ENCODE measurements around the gene SAFB.
A peak's percentile ranks its signal among the peaks of the same experiment; 100 is the strongest.
"Not testable (repeated sequence)": the region's sequence is repeated elsewhere in the genome, so short reads cannot be mapped to it uniquely, and the experiment has no call there.

The SAFB gene

DNA sequence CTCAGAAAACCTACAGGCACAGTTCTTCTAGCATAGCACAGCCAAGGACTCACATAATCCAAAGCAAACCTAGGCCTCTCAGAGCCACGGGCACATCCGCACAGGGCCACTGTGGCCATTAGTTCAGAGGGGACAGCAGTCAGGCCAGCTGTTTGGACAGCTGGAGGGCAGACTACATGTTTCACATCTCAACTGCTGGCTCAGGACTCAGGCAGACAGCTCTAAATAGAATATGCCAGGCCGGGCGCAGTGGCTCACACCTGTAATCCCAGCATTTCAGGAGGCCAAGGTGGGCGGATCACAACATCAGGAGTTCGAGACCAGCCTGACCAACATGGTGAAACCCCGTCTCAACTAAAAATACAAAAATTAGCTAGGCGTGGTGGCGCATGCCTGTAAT is 27.1 kb upstream of the SAFB start:
- no peak for DNase-seq

DNA sequence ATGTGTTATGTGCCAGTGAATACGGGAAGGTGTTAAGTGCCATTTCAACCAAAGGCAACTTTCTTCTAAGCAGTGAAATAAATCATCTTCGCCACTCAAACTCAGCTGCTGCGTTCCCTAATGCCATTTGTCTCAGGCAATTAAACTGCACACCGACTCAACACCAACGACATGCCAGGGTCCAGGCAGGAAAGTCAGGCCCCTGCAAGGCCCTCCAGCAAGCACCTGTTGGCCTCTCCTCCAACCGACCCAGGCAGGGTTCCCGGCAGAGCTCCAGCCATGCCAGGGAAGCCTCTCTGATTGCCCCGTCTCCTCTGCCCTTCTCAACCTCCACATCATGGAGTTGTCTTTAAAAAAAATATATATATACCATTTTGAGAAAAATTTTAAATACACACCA is 22.1 kb upstream of the SAFB start:
- DNase-seq: no peak

DNA sequence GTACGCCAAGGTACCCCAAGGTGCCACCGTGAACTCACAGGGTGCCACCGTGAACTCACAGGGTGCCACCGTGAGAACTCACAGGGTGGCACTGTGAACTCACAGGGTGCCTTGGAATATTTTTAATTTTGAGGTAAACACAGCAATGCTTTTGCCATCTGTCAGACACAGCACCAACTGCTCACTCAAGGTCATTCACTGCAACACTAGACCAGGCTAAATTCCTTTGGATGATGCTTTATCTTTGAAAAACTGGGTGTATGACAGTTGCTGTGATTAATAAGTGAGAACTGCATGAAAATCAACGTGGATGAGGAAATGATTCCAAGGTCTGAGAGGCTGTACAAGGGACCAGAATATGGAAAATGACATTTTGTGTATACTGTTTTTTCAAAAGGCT is 19.3 kb upstream of the SAFB start:
- DNase-seq: no peak

- no peak for DNase-seq
These were observed 17.5 kb upstream of the SAFB start for GRCh38 chr19:5605362-5605761.

- DNase-seq: no peak
These were observed 15.3 kb upstream of the SAFB start for GRCh38 chr19:5607318-5608275.

DNA sequence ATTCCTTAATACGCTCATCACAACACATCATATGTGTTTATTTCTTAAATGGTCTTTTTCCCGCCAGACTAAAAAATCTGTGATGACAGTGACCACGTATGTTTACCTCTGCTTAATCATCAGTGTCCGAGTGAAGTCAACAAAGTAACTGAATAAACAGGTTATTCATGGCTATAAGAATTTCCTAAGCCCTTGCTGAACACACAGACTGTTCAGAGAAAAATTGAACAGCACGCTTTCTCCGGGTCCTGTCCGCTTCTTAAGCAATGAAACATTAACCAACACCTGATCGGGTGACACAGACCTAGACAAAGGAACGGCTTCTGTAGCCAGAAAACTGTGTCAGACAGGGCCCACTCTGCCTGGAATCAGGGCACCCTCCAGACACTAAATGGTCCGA is 14.6 kb upstream of the SAFB start:
- no peak for DNase-seq

- not testable (repeated sequence) for DNase-seq
These were observed 14.1 kb upstream of the SAFB start for GRCh38 chr19:5608766-5609165.

DNA sequence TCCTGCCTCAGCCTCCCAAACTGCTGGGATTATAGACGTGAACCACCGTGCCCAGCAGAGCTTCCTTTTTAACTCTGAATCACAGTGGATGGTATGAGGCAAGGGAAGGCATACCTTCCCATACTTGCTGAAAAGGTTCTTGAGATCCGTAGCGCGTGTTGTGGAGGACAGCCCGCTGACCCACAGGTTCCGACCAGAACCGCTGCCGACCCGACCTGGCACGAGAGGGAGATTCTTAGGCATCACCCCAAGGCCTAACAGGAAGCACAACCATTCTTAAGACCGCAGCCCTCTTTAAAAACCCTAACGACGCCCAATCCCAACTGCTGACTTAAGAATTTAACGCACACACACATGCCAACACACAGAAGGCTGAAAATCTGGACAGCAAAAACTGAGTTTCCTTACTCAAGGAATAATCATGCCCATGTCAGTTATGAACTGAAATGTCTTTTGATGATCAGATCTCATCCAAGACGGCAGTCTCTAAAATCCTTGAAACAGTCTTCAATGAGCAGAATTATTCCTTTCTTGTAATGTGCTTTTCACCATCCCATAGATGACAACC is 12.9 kb upstream of the SAFB start:
- DNase-seq: no peak

GRCh38 chr19:5612891-5613865 is 9.7 kb upstream of the SAFB start:
- no peak for DNase-seq

- peak; percentile 44 for DNase-seq
These were observed 7.0 kb upstream of the SAFB start for GRCh38 chr19:5615756-5616327.

DNA sequence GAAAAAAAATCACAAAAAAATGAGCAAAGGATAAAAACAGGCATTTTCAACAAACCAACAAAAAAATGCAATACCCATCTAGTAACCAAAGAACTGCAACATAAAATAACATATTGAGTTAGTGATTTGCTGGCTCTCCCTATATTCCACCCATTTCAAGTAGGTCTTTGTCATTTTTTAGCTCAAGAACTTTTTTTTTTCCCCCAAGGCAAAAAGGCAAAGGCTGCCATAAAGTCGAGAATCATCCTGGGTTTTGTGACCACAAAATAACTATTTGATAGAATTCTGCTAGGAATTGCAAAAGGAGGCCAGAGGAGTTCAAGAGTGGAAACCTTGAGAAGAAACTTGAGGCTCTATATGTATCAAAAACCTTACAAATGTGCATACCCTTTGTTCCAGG is 5.8 kb upstream of the SAFB start:
- DNase-seq: no peak

DNA sequence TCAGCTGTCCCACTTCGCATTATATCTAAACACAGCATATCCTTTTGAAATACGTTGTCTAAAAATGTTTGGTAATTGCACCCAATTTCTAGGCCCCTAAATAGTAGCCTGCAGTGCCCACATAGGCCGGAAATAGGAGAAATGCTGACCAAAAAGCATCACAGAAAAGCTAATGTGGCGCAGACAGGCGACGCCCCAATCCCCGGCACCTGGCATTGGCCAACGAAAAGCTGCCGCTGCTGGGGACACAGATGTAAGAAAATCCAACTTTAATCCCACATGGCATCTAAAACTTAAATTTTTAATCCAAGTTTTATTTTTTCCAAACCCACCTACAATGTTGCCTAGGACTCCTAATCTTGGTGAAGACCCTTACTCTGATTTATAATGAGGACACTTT is 4.3 kb upstream of the SAFB start:
- DNase-seq: no peak

GRCh38 chr19:5619946-5620345 is 2.9 kb upstream of the SAFB start:
- DNase-seq: no peak

DNA sequence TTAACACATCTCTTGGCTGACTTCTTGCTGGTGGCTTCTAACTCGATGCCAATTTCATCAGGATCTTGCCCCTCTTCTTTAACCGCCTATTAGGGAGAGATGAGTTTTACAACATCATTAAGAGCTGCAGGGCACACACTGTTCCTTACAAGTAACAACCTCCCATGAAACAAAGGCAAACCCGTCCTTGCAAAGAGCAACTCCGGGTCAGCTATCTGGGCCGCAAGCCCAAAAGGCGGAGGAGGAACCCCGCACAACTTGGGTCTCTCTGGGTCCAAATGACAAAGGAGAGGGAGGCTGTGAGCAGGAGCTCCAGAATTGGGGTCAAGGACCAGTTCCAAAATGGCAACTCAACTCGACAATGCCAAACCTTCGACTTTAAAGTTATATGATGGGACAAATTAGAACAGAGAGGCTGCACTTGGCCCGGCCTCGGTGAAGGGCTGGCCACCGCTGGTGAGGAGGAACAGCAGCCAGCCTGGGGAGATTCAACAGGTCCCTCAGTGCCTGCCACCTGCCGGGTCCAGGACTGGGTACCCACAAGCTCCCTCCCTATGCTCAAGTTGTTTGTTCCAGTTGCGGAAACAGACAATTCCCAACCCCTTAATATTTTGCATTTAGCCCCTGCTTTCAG is 1.5 kb upstream of the SAFB start:
- no peak for DNase-seq

DNA sequence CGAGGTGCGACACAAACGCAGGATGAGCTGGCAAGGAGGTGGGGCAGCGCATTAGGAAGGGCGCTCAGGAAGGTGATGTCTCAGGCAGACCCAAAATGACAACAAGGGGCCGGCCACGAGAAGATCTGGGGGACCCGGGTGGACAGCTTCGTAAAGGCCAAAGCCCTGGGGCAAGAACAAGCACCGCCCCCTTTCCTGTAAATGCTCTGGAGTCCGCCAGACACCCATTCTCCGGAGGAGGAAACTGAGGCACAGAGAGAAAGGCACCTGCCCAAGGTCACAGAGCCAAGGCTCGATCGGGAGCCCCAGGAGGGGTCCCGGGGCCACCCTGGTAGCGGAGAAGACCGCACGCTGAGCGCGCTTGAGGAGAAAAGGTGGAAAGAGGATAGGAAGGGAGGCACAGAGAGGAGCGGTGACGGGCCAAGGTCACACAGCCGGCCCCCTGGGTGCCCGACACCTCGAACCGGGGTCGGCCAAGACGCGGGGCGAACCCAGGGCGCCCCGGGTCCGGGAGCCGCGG is 878 bp upstream of the SAFB start:
- DNase-seq: no peak

DNA sequence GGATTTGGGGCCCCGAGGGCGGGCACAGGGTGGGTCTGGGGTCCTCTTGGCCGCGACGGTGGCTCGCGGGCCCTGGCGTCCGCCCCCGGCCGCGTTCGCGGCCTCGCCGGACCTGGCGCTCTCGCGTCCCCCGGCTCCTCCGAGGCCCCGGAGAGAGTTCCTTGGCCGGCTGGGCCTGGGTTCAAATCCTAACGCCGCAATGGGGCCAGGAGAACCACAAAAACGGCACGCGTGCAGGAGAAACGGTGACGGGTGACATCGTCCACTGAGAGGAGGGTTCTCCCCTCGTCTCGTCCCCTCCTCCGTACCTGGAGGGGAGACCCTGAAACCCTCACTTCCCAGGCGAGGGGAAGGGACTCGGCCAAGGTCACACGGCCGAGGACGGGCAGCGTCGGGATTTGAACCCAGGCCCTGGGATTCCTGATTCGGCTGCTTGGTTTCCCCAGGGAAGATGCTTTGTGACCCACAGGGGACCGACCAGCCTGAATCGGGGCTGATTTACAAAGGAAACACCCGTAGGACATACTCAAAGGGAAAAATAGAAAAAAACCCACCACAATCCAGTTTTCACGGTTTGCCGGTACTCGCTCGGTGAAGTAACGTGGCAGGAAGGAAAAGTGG is 624 bp downstream of the SAFB start:
- DNase-seq: no peak

DNA sequence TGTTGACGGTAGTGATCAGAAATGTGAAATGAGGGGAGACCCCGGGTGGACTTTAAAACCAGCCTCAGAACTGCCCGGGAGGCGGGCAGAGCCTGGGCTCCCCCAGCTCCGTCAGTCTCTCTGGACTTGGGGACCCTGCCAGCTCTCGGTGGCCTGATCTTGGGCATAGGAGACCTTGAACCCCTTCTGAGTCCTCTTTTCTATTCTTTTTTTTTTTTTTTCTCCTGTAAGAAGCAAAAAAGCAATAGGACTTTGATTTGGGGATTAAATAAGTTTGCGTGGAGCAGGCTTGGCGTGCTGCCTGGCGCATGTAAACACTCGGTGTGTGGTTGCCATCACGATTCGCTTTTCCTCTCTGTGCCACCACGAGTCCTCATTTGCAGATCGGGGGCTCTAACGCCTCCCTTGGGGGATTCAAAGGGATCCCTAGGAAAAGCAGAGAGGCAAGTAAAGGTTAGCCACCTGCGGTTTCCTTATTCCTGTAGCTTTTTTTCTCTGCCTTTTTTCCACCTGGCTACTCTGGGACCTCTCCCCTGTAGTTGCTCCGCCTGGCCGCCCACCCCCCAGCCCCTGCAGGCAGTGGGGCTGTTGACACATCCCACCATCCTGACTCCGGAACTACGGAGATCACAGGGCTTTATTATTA is 1.3 kb downstream of the SAFB start:
- DNase-seq: peak; percentile 18

DNA sequence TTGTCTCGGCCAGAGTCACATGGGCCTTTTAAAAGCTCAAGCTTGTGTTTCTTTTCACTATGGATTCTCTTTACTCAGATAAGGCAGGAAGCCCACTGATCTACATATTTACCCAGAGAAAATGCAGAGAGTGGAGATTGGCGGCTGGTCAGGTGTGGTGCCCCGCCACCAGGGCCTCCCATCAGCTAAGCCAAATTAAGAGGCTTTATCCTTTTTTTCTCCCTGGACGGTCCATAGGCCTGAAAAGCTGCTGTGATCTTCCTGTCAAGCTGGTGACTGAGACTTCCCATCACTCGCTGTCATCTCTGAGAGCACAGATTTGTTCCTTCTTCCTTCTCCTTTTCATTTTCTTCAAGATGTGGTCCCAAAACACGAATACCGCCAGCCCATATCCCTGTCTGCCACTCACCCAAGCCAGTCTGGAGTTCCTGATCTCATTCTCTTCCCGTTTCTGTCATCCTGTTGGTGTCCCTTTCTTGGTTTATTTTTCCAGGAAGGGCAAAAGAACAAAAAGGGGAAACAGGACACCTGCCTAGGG is 1.9 kb downstream of the SAFB start:
- no peak for DNase-seq

GRCh38 chr19:5625641-5626040 is 2.8 kb downstream of the SAFB start:
- no peak for DNase-seq

DNA sequence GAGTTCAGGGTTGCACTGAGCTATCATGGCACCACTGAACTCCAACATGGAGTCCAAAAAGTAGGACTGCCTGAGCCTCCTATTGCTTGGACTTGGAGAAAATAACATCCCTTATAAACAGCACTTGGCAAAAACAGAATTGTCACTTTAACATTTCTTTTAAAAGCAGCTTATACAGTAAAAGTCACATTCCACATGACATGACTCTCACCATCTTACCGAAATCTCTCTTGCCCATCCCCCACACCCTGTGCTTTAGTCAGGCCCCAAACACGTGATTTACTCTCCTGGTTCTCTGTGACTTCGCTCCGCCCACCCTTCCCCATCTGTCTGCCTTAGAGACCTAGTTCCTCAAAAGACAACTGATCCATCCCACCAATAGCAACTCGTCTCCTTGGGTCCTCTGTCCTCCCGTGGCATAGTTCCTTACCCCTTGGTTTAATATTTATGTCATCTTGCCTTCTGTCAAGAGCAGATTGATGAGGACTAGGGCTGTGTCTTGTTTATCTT is 4.6 kb downstream of the SAFB start:
- peak; percentile 61 for DNase-seq

DNA sequence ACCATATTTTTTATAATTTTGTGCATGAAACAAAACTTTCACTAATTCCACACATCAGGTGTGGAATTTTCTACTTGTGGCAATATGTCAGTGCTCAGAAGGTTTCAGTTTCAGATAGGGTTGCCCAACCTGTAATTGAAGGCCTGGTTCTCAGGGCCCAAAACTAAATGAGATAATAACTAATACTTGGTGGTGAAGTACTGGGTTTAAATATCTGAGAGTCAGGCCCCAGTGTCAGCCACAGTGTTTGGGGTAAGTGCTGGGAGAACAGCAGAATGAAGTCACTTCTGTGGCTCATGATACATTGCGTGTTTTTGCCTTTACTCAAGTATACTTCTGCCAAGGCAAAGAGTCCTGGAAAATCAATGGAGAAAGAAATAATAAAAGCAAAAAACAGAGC is 5.6 kb downstream of the SAFB start:
- no peak for DNase-seq

Data from fibroblast of upper back skin (primary cell).